Testis (tissue), 3 donors: ENCODE measurements around the gene IGF1R. TPM values are rescaled to one million over a fixed set of nuclear protein-coding genes. Genes with fewer than 3 reads are reported as not detected.

Experiments used
- DNase-seq: peaks from one replicate; pipeline ENCODE4 v3.0.0-alpha.2; 2019
- H3K27ac ChIP-seq, 2 donors: fragments of 200-600 bp; sonication (generic); one replicate each; pipeline ENCODE4 v1.5.1; 2019
- H3K27me3 ChIP-seq: fragments of 200-600 bp; sonication (generic); one replicate; pipeline ENCODE4 v1.5.1; 2019
- H3K36me3 ChIP-seq: fragments of 200-600 bp; sonication (generic); one replicate; pipeline ENCODE4 v1.5.1; 2017; ENCODE audit warnings: low read depth; ENCODE audit errors: missing control alignments
- H3K4me1 ChIP-seq: fragments of 200-600 bp; sonication (generic); one replicate; pipeline ENCODE4 v1.5.1; 2019
- H3K4me3 ChIP-seq, 2 donors: fragments of 200-600 bp; sonication (generic); one replicate each; pipeline ENCODE4 v1.5.1; 2017 to 2019
- H3K9me3 ChIP-seq: fragments of 200-600 bp; sonication (generic); one replicate; pipeline ENCODE4 v1.5.1; 2017
- POLR2A ChIP-seq: fragments of 450-650 bp; IDR thresholded peaks from one replicate; pipeline ENCODE4 v1.6.1; 2017; ENCODE audit warnings: antibody characterized with exemption, mild to moderate bottlenecking, moderate library complexity
- WGBS, 2 donors: methylation state at CpG; one replicate each; pipeline ENCODE4 v1.1.5; 2018; 5-methylcytosine and 5-hydroxymethylcytosine counted together
- intact Hi-C: fragments of 100-400 bp; cut with DNase I; formaldehyde crosslinking; loops from one replicate; pipeline ENCODE4 v1.15.1; 2023; ENCODE audit warnings: low total_unique reads
- polyA plus RNA-seq: library from polyadenylated mRNA; stranded (reverse); fragments of 350-450 nt; fragmentation: Illumina TruSeq; extraction: RNeasy Lipid Tissue Mini Kit (QIAGEN cat#74804); gene quantifications from one replicate; pipeline ENCODE4 v1.2.3, GENCODE V29; 2014; ENCODE audit warnings: low read depth, low replicate concordance; ENCODE audit not compliant: insufficient read depth
- total RNA-seq, 2 donors: library from RNA; depleted of rRNA; stranded (reverse); fragments of >200 nt; gene quantifications; one replicate each; pipeline ENCODE4 v1.2.3, GENCODE V29; 2016
- TF ChIP-seq, protein P1 (sequence below), 3 experiments: fragments of 450-650 bp in 2 of 3; fragments of 200-600 bp in 1 of 3; sonication (generic) in 1 of 3; IDR thresholded peaks; one replicate each; pipeline ENCODE4 v1.5.1; 2016 to 2019; ENCODE audit warnings: antibody characterized with exemption in 3 of 3, mild to moderate bottlenecking in 2 of 3, moderate library complexity in 1 of 3

IGF1R gene
- total and polyA plus RNA-seq, 3 donors from 2014 or later = 25.8 to 172 (median 157) TPM

DNA sequence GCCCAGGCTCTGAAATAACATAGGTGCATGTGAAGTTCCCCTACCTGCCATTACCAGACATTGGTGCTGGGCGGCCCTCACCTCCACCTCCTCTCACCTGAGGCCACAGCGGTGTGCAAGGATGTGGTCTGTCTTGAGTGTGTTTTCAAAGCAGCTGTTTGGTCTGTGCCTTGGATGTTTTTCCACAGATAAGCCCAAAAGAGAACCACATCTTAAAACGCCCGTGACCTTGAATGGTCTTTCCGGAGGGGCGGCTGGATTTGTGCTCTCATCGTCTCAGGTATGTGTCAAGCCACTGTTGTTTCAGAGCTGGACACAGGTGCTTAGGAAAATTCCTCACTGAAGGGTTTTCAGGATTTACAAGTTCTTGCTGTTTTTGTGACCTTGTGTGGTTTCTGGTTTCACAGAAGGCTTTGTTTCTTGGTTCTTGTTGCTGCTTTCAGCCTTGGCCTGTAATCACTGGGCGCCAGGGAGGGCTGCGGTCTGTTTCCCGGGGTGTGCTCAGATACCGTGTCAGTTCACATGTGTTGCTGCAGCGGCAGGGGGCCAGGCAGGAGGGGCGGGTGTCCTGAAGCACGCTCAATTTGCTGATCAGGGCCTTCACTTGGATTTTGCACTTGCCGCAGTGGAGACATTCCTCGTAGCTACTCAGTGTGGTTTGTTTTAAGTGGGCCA is 128.4 kb downstream of the IGF1R start:
- WGBS, 2 donors = 33 to 37% methylated on average over 16 of the region's 16 CpGs
- peak overlapping the region; percentile 43 to 77 for H3K27ac ChIP-seq
- H3K4me1 ChIP-seq = peaks cover 56% of the 10 kb centered on the region
- H3K4me3 ChIP-seq = no peak overlapping the region
- peak; percentile 86 for DNase-seq
- H3K36me3 ChIP-seq = no peaks in the 10 kb centered on the region
- no peaks in the 10 kb centered on the region for H3K27me3 ChIP-seq
- TF ChIP-seq, protein P1, sequence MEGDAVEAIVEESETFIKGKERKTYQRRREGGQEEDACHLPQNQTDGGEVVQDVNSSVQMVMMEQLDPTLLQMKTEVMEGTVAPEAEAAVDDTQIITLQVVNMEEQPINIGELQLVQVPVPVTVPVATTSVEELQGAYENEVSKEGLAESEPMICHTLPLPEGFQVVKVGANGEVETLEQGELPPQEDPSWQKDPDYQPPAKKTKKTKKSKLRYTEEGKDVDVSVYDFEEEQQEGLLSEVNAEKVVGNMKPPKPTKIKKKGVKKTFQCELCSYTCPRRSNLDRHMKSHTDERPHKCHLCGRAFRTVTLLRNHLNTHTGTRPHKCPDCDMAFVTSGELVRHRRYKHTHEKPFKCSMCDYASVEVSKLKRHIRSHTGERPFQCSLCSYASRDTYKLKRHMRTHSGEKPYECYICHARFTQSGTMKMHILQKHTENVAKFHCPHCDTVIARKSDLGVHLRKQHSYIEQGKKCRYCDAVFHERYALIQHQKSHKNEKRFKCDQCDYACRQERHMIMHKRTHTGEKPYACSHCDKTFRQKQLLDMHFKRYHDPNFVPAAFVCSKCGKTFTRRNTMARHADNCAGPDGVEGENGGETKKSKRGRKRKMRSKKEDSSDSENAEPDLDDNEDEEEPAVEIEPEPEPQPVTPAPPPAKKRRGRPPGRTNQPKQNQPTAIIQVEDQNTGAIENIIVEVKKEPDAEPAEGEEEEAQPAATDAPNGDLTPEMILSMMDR (IDR thresholded peaks at IDR 0.05) = no peak
- TF ChIP-seq POLR2A = no peak
- H3K9me3 ChIP-seq = no peaks in the 10 kb centered on the region
- intact Hi-C loops = no loop called here

DNA sequence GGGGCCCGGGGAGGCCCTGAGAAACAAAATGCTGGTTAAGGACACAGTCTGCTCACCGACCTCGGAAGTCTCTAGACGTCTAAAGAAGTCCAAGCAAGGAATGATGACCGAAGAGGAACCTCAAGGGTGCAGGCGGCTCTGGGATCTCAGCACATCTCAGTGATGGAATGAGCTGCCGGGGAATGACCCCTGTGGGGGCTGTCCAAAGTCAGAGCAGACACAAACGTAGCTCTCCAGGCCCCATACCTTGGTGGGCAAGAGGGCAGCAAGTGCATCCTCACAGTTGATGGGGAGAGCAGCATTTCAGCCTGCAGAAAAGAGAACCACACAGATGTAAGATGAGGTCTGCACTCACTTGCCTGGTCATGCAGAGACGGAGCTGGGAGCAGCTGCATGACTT is 129.1 kb downstream of the IGF1R start:
- DNase-seq = no peak
- H3K27ac ChIP-seq = peak overlapping the region; percentile 43 to 77
- 52 to 64% methylated on average over 9 of the region's 9 CpGs for WGBS, 2 donors

DNA sequence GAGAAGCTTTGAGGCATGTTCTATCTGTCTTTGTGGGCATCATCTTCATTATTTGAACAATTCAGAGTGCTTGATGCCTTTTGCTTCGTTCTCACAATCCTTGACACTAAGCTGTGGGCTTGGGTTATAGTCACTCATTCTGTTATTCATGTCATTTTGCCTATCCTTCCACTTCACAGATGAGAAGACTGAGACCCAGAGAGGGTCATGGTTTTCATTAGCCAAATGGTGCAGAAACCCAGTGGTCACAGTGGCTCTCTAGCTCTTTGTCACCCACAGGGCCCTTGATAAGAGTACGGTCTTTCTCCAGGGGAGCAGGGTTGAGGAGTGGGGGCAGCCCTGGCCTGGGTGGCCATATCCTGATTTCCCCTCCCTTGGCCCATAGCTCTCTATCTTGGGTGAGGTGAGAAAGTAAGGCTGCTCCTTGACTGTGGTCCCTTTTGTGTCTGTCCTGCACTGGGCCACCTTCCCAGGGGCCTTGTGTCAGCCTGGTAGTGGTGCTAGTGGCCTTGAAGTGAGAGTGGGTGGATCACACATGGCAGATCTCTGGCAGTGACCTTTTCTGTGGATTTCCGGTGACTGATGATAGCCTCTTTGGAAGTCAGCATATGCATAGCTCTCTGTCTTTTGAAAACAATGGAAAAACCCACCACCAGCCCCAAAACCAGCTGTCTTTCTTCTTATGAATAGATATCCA is 130.1 kb downstream of the IGF1R start:
- intact Hi-C loops = no loop called here
- WGBS, 2 donors = 69 to 75% methylated on average over 3 of the region's 3 CpGs
- no peaks in the 10 kb centered on the region for H3K27me3 ChIP-seq
- H3K27ac ChIP-seq = peak overlapping the region; percentile 77
- H3K4me1 ChIP-seq = peaks cover 44% of the 10 kb centered on the region
- no peak for TF ChIP-seq POLR2A
- TF ChIP-seq, protein P1 (IDR thresholded peaks at IDR 0.05) = no peak
- no peaks in the 10 kb centered on the region for H3K36me3 ChIP-seq
- no peak overlapping the region for H3K4me3 ChIP-seq
- no peak for DNase-seq
- H3K9me3 ChIP-seq = no peaks in the 10 kb centered on the region

More for the DNA sequence above, 129.1 kb downstream of the IGF1R start:
- Histone ChIP-seq H3K4me1 (peaks cover 54% of the 10 kb centered on the region), H3K4me3 (no peak overlapping the region), H3K27me3 (no peaks in the 10 kb centered on the region), H3K9me3 (no peaks in the 10 kb centered on the region), H3K36me3 (no peaks in the 10 kb centered on the region)
- intact Hi-C loops = no loop called here
- no peak for TF ChIP-seq POLR2A
- TF ChIP-seq, protein P1 (IDR thresholded peaks at IDR 0.05) = no peak

DNA sequence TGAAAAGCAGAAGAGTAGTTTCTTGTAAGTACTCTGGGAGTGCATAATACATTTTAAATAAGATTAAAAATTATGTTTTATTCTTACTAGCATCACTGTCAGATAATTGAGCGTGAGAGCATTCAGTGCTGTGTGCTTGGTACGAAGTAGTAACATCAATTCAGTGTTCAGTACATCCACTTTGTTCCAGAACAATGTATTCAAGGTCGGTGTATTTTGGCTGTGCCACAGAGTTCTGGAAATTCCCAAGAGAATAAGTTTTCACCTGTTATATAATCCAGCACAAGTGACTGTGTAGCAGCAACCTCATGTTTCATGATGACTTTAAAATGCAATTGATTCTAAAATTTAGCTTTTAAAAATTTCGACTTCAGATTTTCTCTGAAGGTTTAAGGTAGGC is 130.6 kb downstream of the IGF1R start:
- Histone ChIP-seq H3K36me3 (no peaks in the 10 kb centered on the region), H3K4me3 (no peak overlapping the region), H3K9me3 (no peaks in the 10 kb centered on the region), H3K27ac (peak overlapping the region; percentile 77), H3K4me1 (peaks cover 40% of the 10 kb centered on the region), H3K27me3 (no peaks in the 10 kb centered on the region)
- TF ChIP-seq POLR2A = no peak
- TF ChIP-seq, protein P1 (IDR thresholded peaks at IDR 0.05) = no peak
- 46 to 54% methylated on average over 4 of the region's 4 CpGs for WGBS, 2 donors
- intact Hi-C loops = no loop called here
- DNase-seq = no peak
